Endothelial cell of coronary artery (primary cell): ENCODE results near the gene PCMT1. TPM values are rescaled to one million over a fixed set of nuclear protein-coding genes. Genes with fewer than 3 reads are reported as not detected.

Experiments used
- total RNA-seq: library from RNA; depleted of rRNA; stranded (reverse); fragments of >200 nt; gene quantifications from 2 replicates; pipeline ENCODE4 v1.2.3, GENCODE V29; 2014

PCMT1 gene
- 103 and 120 TPM in 2 replicates for total RNA-seq

DNA sequence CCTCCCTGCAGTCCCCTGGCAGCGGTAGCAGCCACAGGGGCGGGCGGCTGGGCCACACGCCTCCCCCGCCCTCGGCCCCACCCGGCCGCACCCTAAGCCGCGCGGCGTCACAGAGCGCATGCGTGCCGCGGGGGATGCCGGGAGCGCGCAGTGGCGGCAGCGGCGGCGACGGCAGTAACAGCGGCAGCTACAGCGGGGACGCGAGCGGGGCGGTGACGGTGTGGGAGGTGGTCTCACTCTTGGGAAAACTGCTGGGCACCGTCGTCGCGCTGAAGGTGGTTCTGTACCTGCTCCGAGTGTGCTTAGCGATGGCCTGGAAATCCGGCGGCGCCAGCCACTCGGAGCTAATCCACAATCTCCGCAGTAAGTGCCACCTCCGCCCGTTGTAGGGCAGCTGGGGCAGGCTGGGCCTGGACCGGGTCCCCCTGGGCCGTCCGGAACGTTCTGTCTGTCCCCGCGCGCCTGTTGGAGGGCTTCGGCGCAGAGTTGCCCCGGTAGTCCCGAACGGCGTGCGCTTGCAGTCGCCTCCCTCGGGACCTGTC lies at the start of gene PCMT1:
PCMT1 (plus strand) TSS at position 148 of the 542 bp plus-strand sequence; CDS start at position 309, 161 bp downstream.

DNA sequence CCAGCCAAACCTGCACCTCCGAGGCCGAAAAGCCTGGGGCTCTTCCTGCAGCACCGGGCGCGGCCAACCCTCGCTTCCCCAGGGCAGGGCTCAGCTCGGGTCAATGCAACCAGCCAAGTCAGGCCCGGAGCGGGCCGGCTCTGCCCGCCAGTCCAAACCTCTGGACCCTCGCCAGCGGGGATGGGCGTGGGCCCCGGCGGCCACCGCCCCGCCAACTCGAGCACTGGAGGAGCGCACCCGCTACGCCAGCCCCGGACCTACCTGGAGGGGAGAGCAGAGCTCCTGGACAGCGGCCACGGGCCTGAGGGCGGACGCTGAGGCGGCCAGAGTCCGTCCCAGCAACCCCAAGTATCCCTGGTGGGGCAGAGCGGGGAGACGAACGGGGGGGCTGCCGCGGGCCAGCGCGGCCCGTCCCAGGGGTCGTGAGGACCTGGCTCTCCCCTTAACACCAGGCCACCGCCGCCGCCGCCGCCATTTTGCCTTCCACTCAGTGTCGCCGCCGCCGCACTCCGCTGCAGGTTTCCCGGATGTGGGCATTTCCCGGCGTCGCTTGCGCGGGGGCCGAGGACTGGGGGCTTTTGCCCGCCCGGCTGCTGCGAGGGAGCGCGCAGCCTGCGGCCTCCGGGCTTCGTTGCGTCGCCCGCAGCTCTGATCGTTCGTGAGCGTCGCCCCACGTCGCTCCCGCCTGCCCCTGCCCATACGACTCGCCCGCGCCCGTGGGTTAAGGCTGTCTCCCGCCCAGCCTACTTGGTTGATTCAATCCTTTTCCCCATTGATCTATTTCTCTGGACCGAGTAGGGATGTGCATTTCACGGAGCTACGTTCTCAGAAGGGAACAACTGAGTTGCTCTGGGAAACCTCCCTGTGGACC lies 31.7 kb upstream of the PCMT1 start, which contains the start of gene LATS1:
LATS1 (minus strand) TSS at position 514 of the 871 bp plus-strand sequence. CDS start 15,975 bp downstream, outside the sequence.

GRCh38 chr6:149746147-149746946 lies 3.2 kb upstream of the PCMT1 start, which contains the start of gene NUP43:
TSS of gene NUP43 (minus strand) at chr6:149746529. CDS start at chr6:149746495, 34 bp downstream.

Other genes starting within 250 kb of the PCMT1 start
- 25.3 and 25.4 TPM in 2 replicates for gene PPIL4, start 203.7 kb upstream of the PCMT1 start, total RNA-seq
- gene GINM1, start 183.4 kb upstream of the PCMT1 start, total RNA-seq: 29.0 and 52.3 TPM in 2 replicates
- gene KATNA1, start 101.0 kb upstream of the PCMT1 start, total RNA-seq: 26.7 TPM in 2 replicates
- gene LATS1, start 31.6 kb upstream of the PCMT1 start, total RNA-seq: 6.2 and 8.9 TPM in 2 replicates
- 20.6 and 23.7 TPM in 2 replicates for gene NUP43, start 3.2 kb upstream of the PCMT1 start, total RNA-seq
- 6.8 and 32.0 TPM in 2 replicates for gene LRP11, start 114.6 kb downstream of the PCMT1 start, total RNA-seq
- under 0.01 and 0.09 TPM in 2 replicates for gene RAET1E, start 148.4 kb downstream of the PCMT1 start, total RNA-seq
- gene RAET1G, start 173.4 kb downstream of the PCMT1 start, total RNA-seq: 0.18 and 0.56 TPM in 2 replicates
- 6.9 and 14.0 TPM in 2 replicates for gene ULBP2, start 192.3 kb downstream of the PCMT1 start, total RNA-seq
- gene ULBP1, start 214.2 kb downstream of the PCMT1 start, total RNA-seq: 0.09 and 1.1 TPM in 2 replicates